IMR-90 (cell line): ENCODE measurements around the gene CTNNA2. TPM values are rescaled to one million over a fixed set of nuclear protein-coding genes. Genes with fewer than 3 reads are reported as not detected.

Experiments
- ATAC-seq: fragments of 200-7000 bp; cut with Tn5 transposase; 2 replicates; pipeline ENCODE4 v1.9.1; 2020; ENCODE audit warnings: low read depth, mild to moderate bottlenecking, moderate library complexity
- BruUV-seq: library from RNA; stranded (reverse); fragments of 400-500 nt; replicated peaks from 2 replicates; lab custom pipeline; 2021; lab: Mats Ljungman, UMichigan
- CTCF ChIA-PET: fragments of 300-600 bp; formaldehyde crosslinking; extraction: SDS; loops from one replicate; lab custom pipeline; 2021; ENCODE audit warnings: antibody characterized with exemption; lab: Yijun Ruan, JAX
- POLR2A ChIA-PET: fragments of 300-600 bp; sonication (Branson Sonifier 250); formaldehyde crosslinking; loops from one replicate; lab custom pipeline; 2022; ENCODE audit warnings: antibody characterized with exemption; ENCODE audit not compliant: unreplicated experiment; lab: Charles Lee
- DNase-seq: peaks from one replicate; pipeline ENCODE4 v3.0.0; 2013
- H2AFZ ChIP-seq: replicated peaks from 2 replicates; pipeline ENCODE3; 2013; ENCODE audit warnings: low read length, mild to moderate bottlenecking; ENCODE audit not compliant: poor library complexity
- H2AK5ac ChIP-seq: 2 replicates; pipeline ENCODE4 v1.6.1; 2013; ENCODE audit warnings: low read depth, low read length, inconsistent platforms
- H2AK9ac ChIP-seq: replicated peaks from 2 replicates; pipeline ENCODE3; 2013; ENCODE audit warnings: mild to moderate bottlenecking, low read depth, low read length, moderate library complexity; ENCODE audit not compliant: poor library complexity
- H2BK120ac ChIP-seq: 2 replicates; pipeline ENCODE4 v1.6.1; 2013; ENCODE audit warnings: low read depth, low read length, inconsistent platforms
- H2BK15ac ChIP-seq: 3 replicates; pipeline ENCODE4 v1.6.1; 2013; ENCODE audit warnings: low read depth, low read length, inconsistent platforms
- H2BK20ac ChIP-seq: 2 replicates; pipeline ENCODE4 v1.6.1; 2013; ENCODE audit warnings: low read depth, mild to moderate bottlenecking, inconsistent platforms, low read length, moderate library complexity
- H2BK5ac ChIP-seq: 2 replicates; pipeline ENCODE4 v1.6.1; 2013; ENCODE audit warnings: mild to moderate bottlenecking, low read depth, low read length, inconsistent platforms; ENCODE audit not compliant: poor library complexity, severe bottlenecking
- H3K14ac ChIP-seq: replicated peaks from 2 replicates; pipeline ENCODE4 v1.6.1; 2013; ENCODE audit warnings: low read depth, low read length, inconsistent platforms
- H3K18ac ChIP-seq: 2 replicates; pipeline ENCODE4 v1.6.1; 2013; ENCODE audit warnings: low read depth, low read length, control low read depth
- H3K23ac ChIP-seq: 2 replicates; pipeline ENCODE4 v1.6.1; 2013; ENCODE audit warnings: low read depth, low read length, inconsistent platforms
- H3K27ac ChIP-seq: 2 replicates; pipeline ENCODE4 v1.5.1; 2013; ENCODE audit warnings: mild to moderate bottlenecking, control low read depth, low read length; ENCODE audit not compliant: insufficient read depth
- H3K27me3 ChIP-seq: 2 replicates; pipeline ENCODE4 v1.6.1; 2013; ENCODE audit warnings: low read length; ENCODE audit not compliant: control insufficient read depth, insufficient read depth
- H3K36me3 ChIP-seq: 2 replicates; pipeline ENCODE4 v1.6.1; 2013; ENCODE audit warnings: low read length, mixed read lengths; ENCODE audit not compliant: control insufficient read depth, insufficient read depth
- H3K4ac ChIP-seq: 2 replicates; pipeline ENCODE4 v1.6.1; 2013; ENCODE audit warnings: low read depth, low read length, inconsistent platforms
- H3K4me1 ChIP-seq: 2 replicates; pipeline ENCODE4 v1.6.1; 2013; ENCODE audit warnings: low read length, mixed read lengths; ENCODE audit not compliant: control insufficient read depth, insufficient read depth
- H3K4me2 ChIP-seq: 2 replicates; pipeline ENCODE4 v1.6.1; 2013; ENCODE audit warnings: low read depth, mild to moderate bottlenecking, control low read depth, low read length, moderate library complexity
- H3K4me3 ChIP-seq: 2 replicates; pipeline ENCODE4 v1.5.1; 2013; ENCODE audit warnings: low read depth, mild to moderate bottlenecking, control low read depth, low read length, moderate library complexity; ENCODE audit not compliant: insufficient read depth
- H3K56ac ChIP-seq: 2 replicates; pipeline ENCODE4 v1.6.1; 2013; ENCODE audit warnings: low read length, inconsistent platforms; ENCODE audit not compliant: insufficient read depth; ENCODE audit errors: extremely low read depth
- H3K79me1 ChIP-seq, 2 experiments: 2 replicates each; pipeline ENCODE4 v1.6.1; 2013; ENCODE audit warnings: low read length in 2 of 2, inconsistent platforms in 1 of 2, low read depth in 1 of 2
- H3K9ac ChIP-seq: 2 replicates; pipeline ENCODE4 v1.6.1; 2013; ENCODE audit warnings: low read depth, low read length, control low read depth
- H3K9me1 ChIP-seq: 2 replicates; pipeline ENCODE4 v1.6.1; 2013; ENCODE audit warnings: low read length, inconsistent platforms; ENCODE audit not compliant: insufficient read depth
- H3K9me3 ChIP-seq: 2 replicates; pipeline ENCODE4 v1.6.1; 2013; ENCODE audit warnings: low read length; ENCODE audit not compliant: control insufficient read depth, insufficient read depth
- H4K20me1 ChIP-seq: 2 replicates; pipeline ENCODE4 v1.6.1; 2013; ENCODE audit warnings: low read length, inconsistent platforms; ENCODE audit not compliant: insufficient read depth
- H4K5ac ChIP-seq: 2 replicates; pipeline ENCODE4 v1.6.1; 2013; ENCODE audit warnings: mild to moderate bottlenecking, low read depth, low read length, control low read depth
- H4K8ac ChIP-seq, 2 experiments: 2 replicates each; pipeline ENCODE4 v1.6.1; 2013; ENCODE audit warnings: low read depth in 2 of 2, low read length in 2 of 2, control low read depth in 1 of 2, inconsistent platforms in 1 of 2
- H4K91ac ChIP-seq: 2 replicates; pipeline ENCODE4 v1.6.1; 2013; ENCODE audit warnings: low read depth, low read length, inconsistent platforms; ENCODE audit not compliant: insufficient read depth
- WGBS, 2 experiments: methylation state at CpG; one replicate each; pipeline versions ENCODE4 v1.1.5 to v1.1.7; 2013; ENCODE audit warnings: missing lambda C conversion rate in 2 of 2; ENCODE audit not compliant: insufficient read length in 1 of 2; ENCODE audit errors: extremely low coverage in 2 of 2; 5-methylcytosine and 5-hydroxymethylcytosine counted together
- dilution Hi-C: fragments of 300-500 bp; cut with HindIII; formaldehyde crosslinking; loops from one replicate; pipeline ENCODE4 v1.14.3; 2018; ENCODE audit warnings: low sequenced_read_pairs; ENCODE audit not compliant: unreplicated experiment
- in situ Hi-C: fragments of 300-500 bp; cut with MboI; formaldehyde crosslinking; loops from 3 replicates; pipeline ENCODE4 v1.14.3; 2019; ENCODE audit warnings: low sequenced_read_pairs, inconsistent platforms, mixed read lengths
- intact Hi-C: fragments of 100-400 bp; cut with micrococcal nuclease; formaldehyde crosslinking; loops from 2 replicates; pipeline ENCODE4 v1.10.0; 2022
- polyA plus RNA-seq, 3 experiments: library from polyadenylated mRNA; depleted of rRNA; stranded (reverse); fragments of >200 nt; gene quantifications; 2 replicates each; pipeline ENCODE4 v1.2.3, GENCODE V29; 2012; ENCODE audit warnings: low replicate concordance in 1 of 3
- total RNA-seq: library from RNA; depleted of rRNA; stranded (reverse); fragments of >200 nt; gene quantifications from 2 replicates; pipeline ENCODE4 v1.2.3, GENCODE V29; 2012
- TF ChIP-seq, protein P1 (sequence below): conservative IDR thresholded peaks from 2 replicates; pipeline ENCODE4 v1.5.1; 2012; ENCODE audit warnings: mild to moderate bottlenecking, low read depth, low read length, improper control_type of control experiment

The CTNNA2 gene
- total and polyA plus RNA-seq, 2 of the 4 experiments (the other 2 are of a cell fraction) = not detected

DNA sequence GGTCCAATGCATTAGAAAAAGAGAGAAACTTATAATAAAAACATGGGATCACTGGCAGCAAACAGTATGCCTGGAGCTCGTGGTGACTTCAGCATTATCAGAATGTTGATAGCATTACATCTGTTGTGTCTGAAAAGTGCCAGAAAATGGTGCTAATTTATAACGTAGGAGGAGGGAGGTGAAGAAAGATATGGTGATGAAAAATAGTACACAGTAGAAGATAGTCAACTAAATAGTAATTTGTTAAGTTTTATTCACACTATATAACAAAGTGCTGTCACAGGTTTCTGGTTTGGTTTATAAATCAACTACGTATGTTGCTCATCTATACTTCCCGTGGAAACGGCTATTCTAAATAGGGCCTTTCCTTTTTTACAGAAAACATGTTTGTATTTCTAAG, 674.3 kb downstream of the CTNNA2 start:
- H2BK120ac ChIP-seq = no peak overlapping the region
- BruUV-seq = no TSS peak
- dilution Hi-C loops = no loop called here
- WGBS, 2 experiments = no CpG with 5 or more reads among the region's 5 CpGs
- H2AK5ac ChIP-seq = no peak overlapping the region
- no peak overlapping the region for H3K56ac ChIP-seq
- H2BK20ac ChIP-seq = no peak overlapping the region
- in situ Hi-C loops = no loop called here
- H4K20me1 ChIP-seq = no peaks in the 10 kb centered on the region
- no peaks in the 10 kb centered on the region for H3K4me1 ChIP-seq
- H3K18ac ChIP-seq = no peak overlapping the region
- no peak overlapping the region for H2BK15ac ChIP-seq
- no peak overlapping the region for H3K4ac ChIP-seq
- no peak overlapping the region for H2AK9ac ChIP-seq
- no peaks in the 10 kb centered on the region for H3K9me3 ChIP-seq
- no peaks in the 10 kb centered on the region for H3K9me1 ChIP-seq
- intact Hi-C loops = no loop called here
- POLR2A ChIA-PET = no interaction called here
- no peaks in the 10 kb centered on the region for H3K36me3 ChIP-seq
- H3K9ac ChIP-seq = no peak overlapping the region
- no peak overlapping the region for H2AFZ ChIP-seq
- CTCF ChIA-PET = no interaction called here
- no peak overlapping the region for H3K14ac ChIP-seq
- no peak overlapping the region for H3K27ac ChIP-seq
- no peak overlapping the region for H4K5ac ChIP-seq
- no peak overlapping the region for H4K91ac ChIP-seq
- H3K4me2 ChIP-seq = no peak overlapping the region
- H3K23ac ChIP-seq = no peak overlapping the region
- TF ChIP-seq, protein P1, sequence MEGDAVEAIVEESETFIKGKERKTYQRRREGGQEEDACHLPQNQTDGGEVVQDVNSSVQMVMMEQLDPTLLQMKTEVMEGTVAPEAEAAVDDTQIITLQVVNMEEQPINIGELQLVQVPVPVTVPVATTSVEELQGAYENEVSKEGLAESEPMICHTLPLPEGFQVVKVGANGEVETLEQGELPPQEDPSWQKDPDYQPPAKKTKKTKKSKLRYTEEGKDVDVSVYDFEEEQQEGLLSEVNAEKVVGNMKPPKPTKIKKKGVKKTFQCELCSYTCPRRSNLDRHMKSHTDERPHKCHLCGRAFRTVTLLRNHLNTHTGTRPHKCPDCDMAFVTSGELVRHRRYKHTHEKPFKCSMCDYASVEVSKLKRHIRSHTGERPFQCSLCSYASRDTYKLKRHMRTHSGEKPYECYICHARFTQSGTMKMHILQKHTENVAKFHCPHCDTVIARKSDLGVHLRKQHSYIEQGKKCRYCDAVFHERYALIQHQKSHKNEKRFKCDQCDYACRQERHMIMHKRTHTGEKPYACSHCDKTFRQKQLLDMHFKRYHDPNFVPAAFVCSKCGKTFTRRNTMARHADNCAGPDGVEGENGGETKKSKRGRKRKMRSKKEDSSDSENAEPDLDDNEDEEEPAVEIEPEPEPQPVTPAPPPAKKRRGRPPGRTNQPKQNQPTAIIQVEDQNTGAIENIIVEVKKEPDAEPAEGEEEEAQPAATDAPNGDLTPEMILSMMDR = no peak
- no peaks in the 10 kb centered on the region for H3K79me1 ChIP-seq
- H4K8ac ChIP-seq = no peak overlapping the region
- DNase-seq (no peak), ATAC-seq (no peak)
- no peak overlapping the region for H3K4me3 ChIP-seq
- no peak overlapping the region for H2BK5ac ChIP-seq
- H3K27me3 ChIP-seq = no peaks in the 10 kb centered on the region; the same call in 1 of the 2 replicates
